Ovary (tissue), 9 donors: ENCODE data around the gene DPY30. TPM values are rescaled to one million over a fixed set of nuclear protein-coding genes. Genes with fewer than 3 reads are reported as not detected.

Source experiments
- DNase-seq, 5 donors: peaks; one replicate each; pipeline ENCODE4 v3.0.0-alpha.2; 2019 to 2020
- H3K27ac ChIP-seq, 2 donors: fragments of 200-600 bp; one replicate each; pipeline versions ENCODE4 v1.5.1 to v1.8.0; 2019 to 2022
- H3K27me3 ChIP-seq: fragments of 200-600 bp; one replicate; pipeline ENCODE4 v1.8.0; 2022
- H3K36me3 ChIP-seq: fragments of 200-600 bp; sonication (generic); one replicate; pipeline ENCODE4 v1.5.1; 2019
- H3K4me1 ChIP-seq: one replicate; pipeline ENCODE4 v1.8.1; 2013; ENCODE audit warnings: mild to moderate bottlenecking, moderate library complexity; ENCODE audit not compliant: insufficient read depth
- H3K4me3 ChIP-seq: fragments of 200-600 bp; sonication (generic); one replicate; pipeline ENCODE4 v1.5.1; 2017
- H3K9me3 ChIP-seq, 2 donors: fragments of 200-600 bp in 1 of 2; sonication (generic) in 1 of 2; one replicate each; pipeline versions ENCODE4 v1.5.1 to v1.8.1; 2013 to 2019; ENCODE audit warnings: mild to moderate bottlenecking in 1 of 2, moderate library complexity in 1 of 2
- CTCF ChIP-seq, 3 donors: fragments of 450-650 bp in 2 of 3; fragments of 200-600 bp in 1 of 3; IDR thresholded peaks; one replicate each; pipeline versions ENCODE4 v1.5.1 to v1.8.0; 2016 to 2022; ENCODE audit warnings: antibody characterized with exemption in 3 of 3, mild to moderate bottlenecking in 1 of 3
- EP300 ChIP-seq: sonication (generic); formaldehyde crosslinking; IDR thresholded peaks from one replicate; pipeline ENCODE4 v1.6.1; 2017; ENCODE audit warnings: antibody characterized with exemption
- POLR2A ChIP-seq: fragments of 450-650 bp; IDR thresholded peaks from one replicate; pipeline ENCODE4 v1.6.1; 2017; ENCODE audit warnings: antibody characterized with exemption, mild to moderate bottlenecking, moderate library complexity
- WGBS, 3 donors: extraction: QIAGEN DNeasy Blood & Tissue Kit in 1 of 3; methylation state at CpG; one replicate each; pipeline versions ENCODE4 v1.1.5 to v1.1.7; 2013 to 2017; 5-methylcytosine and 5-hydroxymethylcytosine counted together
- intact Hi-C, 4 donors: fragments of 100-400 bp; cut with DNase I; formaldehyde crosslinking; loops; one replicate each; pipeline versions ENCODE4 v1.11.0 to v1.15.1; 2022 to 2023
- polyA plus RNA-seq, 2 donors: library from polyadenylated mRNA; stranded (reverse); fragments of 200-250 nt in 1 of 2; fragments of 350-450 nt in 1 of 2; fragmentation: Illumina TruSeq in 1 of 2; extraction: RNeasy Lipid Tissue Mini Kit (QIAGEN cat#74804) in 1 of 2; gene quantifications; one replicate each; pipeline ENCODE4 v1.2.3, GENCODE V29; 2013 to 2014
- total RNA-seq, 7 donors: library from RNA; depleted of rRNA in 2 of 7; stranded (reverse); fragments of >200 nt in 2 of 7; fragmentation: NEBNext Ultra II Directional in 3 of 7; extraction: Animal tissue kit (Norgen Biotek cat#: 25700) in 3 of 7; gene quantifications; one replicate each; pipeline versions ENCODE4 v1.1.0 to v1.2.4, GENCODE V29; 2016 to 2023
- donor health status: DM: no; HTN: no; CAD: no; lungs with moderate emphysema.
- donor health status: DM: no; HTN: no; CAD: no.
- donor health status: Bipolar disorder and iron deficiency.
- donor health status: DM: yes; HTN: yes; CAD: no.
- donor health status: DM: no; HTN: no; CAD: no.
- donor health status: DM: yes; HTN: yes; CAD: no.

DPY30 gene
- total and polyA plus RNA-seq, 9 donors: 37.7 to 83.2 (median 53.9) TPM

- DNase-seq: peak in 1 of 5 donors; percentile 21
- TF ChIP-seq POLR2A: no peak
- Histone ChIP-seq H3K4me3 (peak overlapping the region; percentile 84), H3K27me3 (no peaks in the 10 kb centered on the region), H3K27ac (peak overlapping the region; percentile 85 to 86), H3K4me1 (peaks cover 3% of the 10 kb centered on the region), H3K36me3 (no peaks in the 10 kb centered on the region), H3K9me3 (no peaks in the 10 kb centered on the region)
- intact Hi-C loops: no loop called here
- 0 to 2% (median 0%) methylated on average over 35 to 40 of the region's 40 CpGs for WGBS, 3 donors
Measured at GRCh38 chr2:32064021-32064601, 24.5 kb upstream of the DPY30 start.

- H3K27me3 ChIP-seq: no peaks in the 10 kb centered on the region
- no peaks in the 10 kb centered on the region for H3K9me3 ChIP-seq
- DNase-seq: peak; percentile 93 to 96 (median 93)
- no peaks in the 10 kb centered on the region for H3K36me3 ChIP-seq
- H3K27ac ChIP-seq: peak within 1 kb of the TSS; percentile 85 to 86
- TF ChIP-seq POLR2A (peak; percentile 52), CTCF (IDR thresholded peaks at IDR 0.05) (peak; percentile 62 to 90 (median 88)), EP300 (no peak)
- H3K4me3 ChIP-seq: peak within 1 kb of the TSS; percentile 84
- 0 to 1% (median 1%) methylated on average over 49 to 79 of the region's 79 CpGs for WGBS, 3 donors
- intact Hi-C loops: no loop called here
- H3K4me1 ChIP-seq: peaks cover 3% of the 10 kb centered on the region
Measured at GRCh38 chr2:32063310-32064020, 23.9 kb upstream of the DPY30 start, which contains the start of gene SPAST. TSS of gene SPAST (plus strand) at chr2:32063556. CDS start at chr2:32063832, 276 bp downstream.

- H3K9me3 ChIP-seq: no peaks in the 10 kb centered on the region
- H3K4me3 ChIP-seq: peak overlapping the region; percentile 84
- H3K27me3 ChIP-seq: no peaks in the 10 kb centered on the region
- intact Hi-C loops: no loop called here
- TF ChIP-seq EP300 (no peak), POLR2A (no peak), CTCF (IDR thresholded peaks at IDR 0.05) (no peak)
- H3K36me3 ChIP-seq: no peaks in the 10 kb centered on the region
- WGBS, 3 donors: 23 to 32% (median 25%) methylated on average over 13 of the region's 13 CpGs
- H3K27ac ChIP-seq: peak overlapping the region in 1 of 2 donors; percentile 86
- H3K4me1 ChIP-seq: peaks cover 3% of the 10 kb centered on the region
- DNase-seq: peak; percentile 55 to 69 (median 64)
Measured at GRCh38 chr2:32061973-32062861, 22.6 kb upstream of the DPY30 start.

GRCh38 chr2:32061430-32061829 is 21.8 kb upstream of the DPY30 start:
- 89 to 93% (median 92%) methylated on average over 8 of the region's 8 CpGs for WGBS, 3 donors
- intact Hi-C loops: no loop called here
- Histone ChIP-seq H3K36me3 (no peaks in the 10 kb centered on the region), H3K27ac (peak overlapping the region in 1 of 2 donors; percentile 86), H3K27me3 (no peaks in the 10 kb centered on the region), H3K9me3 (no peaks in the 10 kb centered on the region), H3K4me3 (no peak overlapping the region), H3K4me1 (no peaks in the 10 kb centered on the region)
- TF ChIP-seq POLR2A (no peak), CTCF (IDR thresholded peaks at IDR 0.05) (no peak), EP300 (no peak)
- peak in 1 of 5 donors; percentile 28 for DNase-seq
